Measurements from ENCODE around the gene PITPNC1.

DNA sequence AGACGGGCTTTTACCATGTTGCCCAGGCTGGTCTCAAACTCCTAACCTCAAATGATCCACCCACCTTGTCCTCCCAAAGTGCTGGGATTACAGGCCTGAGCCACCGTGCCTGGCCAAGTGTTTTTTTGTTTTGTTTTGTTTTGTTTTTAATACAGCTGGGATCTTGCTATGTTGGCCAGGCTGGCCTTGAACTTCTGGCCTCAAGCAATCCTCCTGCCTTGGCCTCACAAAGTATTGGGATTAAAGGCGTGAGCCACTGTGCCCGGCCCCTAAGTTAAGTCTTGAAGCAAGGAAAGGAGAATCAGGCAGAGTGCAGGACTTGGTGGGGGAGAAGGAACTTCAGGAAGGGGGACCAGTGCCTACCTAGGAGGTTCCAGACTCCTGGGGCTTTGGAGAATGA, 288.9 kb downstream of the PITPNC1 start:
- TF ChIP-seq, protein P1, sequence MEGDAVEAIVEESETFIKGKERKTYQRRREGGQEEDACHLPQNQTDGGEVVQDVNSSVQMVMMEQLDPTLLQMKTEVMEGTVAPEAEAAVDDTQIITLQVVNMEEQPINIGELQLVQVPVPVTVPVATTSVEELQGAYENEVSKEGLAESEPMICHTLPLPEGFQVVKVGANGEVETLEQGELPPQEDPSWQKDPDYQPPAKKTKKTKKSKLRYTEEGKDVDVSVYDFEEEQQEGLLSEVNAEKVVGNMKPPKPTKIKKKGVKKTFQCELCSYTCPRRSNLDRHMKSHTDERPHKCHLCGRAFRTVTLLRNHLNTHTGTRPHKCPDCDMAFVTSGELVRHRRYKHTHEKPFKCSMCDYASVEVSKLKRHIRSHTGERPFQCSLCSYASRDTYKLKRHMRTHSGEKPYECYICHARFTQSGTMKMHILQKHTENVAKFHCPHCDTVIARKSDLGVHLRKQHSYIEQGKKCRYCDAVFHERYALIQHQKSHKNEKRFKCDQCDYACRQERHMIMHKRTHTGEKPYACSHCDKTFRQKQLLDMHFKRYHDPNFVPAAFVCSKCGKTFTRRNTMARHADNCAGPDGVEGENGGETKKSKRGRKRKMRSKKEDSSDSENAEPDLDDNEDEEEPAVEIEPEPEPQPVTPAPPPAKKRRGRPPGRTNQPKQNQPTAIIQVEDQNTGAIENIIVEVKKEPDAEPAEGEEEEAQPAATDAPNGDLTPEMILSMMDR (IDR thresholded peaks at IDR 0.05): no peak
- TF ChIP-seq POLR2A (IDR thresholded peaks at IDR 0.05): no peak
